ENCODE results near the gene AATF. TPM values are rescaled to one million over a fixed set of nuclear protein-coding genes. Genes with fewer than 3 reads are reported as not detected.

The AATF gene
- total and polyA plus RNA-seq, 2 of the 8 experiments (the other 6 are each of a cell fraction or from before 2014, with no cell fraction given), result 20.1 to 62.8 TPM

- TF ChIP-seq CHD7 (IDR thresholded peaks at IDR 0.05; ENCODE audit: insufficient replicate concordance, low read length), result no peak
- no peak for TF ChIP-seq CBX8 (IDR thresholded peaks at IDR 0.05; ENCODE audit: borderline replicate concordance, low read depth, low read length)
Measured at GRCh38 chr17:36951084-36951789, 2.5 kb downstream of the AATF start (continued).

All from H1 (cell line).